Upper lobe of left lung (tissue), 6 donors: Measurements from ENCODE around the gene SCFD2. TPM values are rescaled to one million over a fixed set of nuclear protein-coding genes. Genes with fewer than 3 reads are reported as not detected.

ENCODE experiments used
- ATAC-seq, 2 donors: fragments of 200-7000 bp; cut with Tn5 transposase; one replicate each; pipeline ENCODE4 v1.9.1; 2022; ENCODE audit warnings: mild to moderate bottlenecking in 2 of 2, moderate library complexity in 2 of 2; ENCODE audit not compliant: low FRiP score in 2 of 2
- DNase-seq, 2 donors: peaks; one replicate each; pipeline ENCODE4 v3.0.0-alpha.2; 2019 to 2020
- H3K27ac ChIP-seq, 4 donors: fragments of 200-600 bp; sonication (generic); one replicate each; pipeline ENCODE4 v1.5.1; 2016 to 2019
- H3K27me3 ChIP-seq, 4 donors: fragments of 200-600 bp; sonication (generic); one replicate each; pipeline ENCODE4 v1.5.1; 2017 to 2019
- H3K36me3 ChIP-seq, 4 donors: fragments of 200-600 bp; sonication (generic); one replicate each; pipeline ENCODE4 v1.5.1; 2016 to 2019
- H3K4me1 ChIP-seq, 4 donors: fragments of 200-600 bp; sonication (generic); one replicate each; pipeline ENCODE4 v1.5.1; 2018 to 2019
- H3K4me3 ChIP-seq, 4 donors: fragments of 200-600 bp; sonication (generic); one replicate each; pipeline ENCODE4 v1.5.1; 2017 to 2019; ENCODE audit warnings: mild to moderate bottlenecking in 2 of 4, moderate library complexity in 1 of 4
- H3K9me3 ChIP-seq, 4 donors: fragments of 200-600 bp; sonication (generic); one replicate each; pipeline ENCODE4 v1.5.1; 2018 to 2019
- CTCF ChIP-seq, 6 experiments: fragments of 450-650 bp in 4 of 6; fragments of 200-600 bp in 2 of 6; sonication (generic) in 2 of 6; IDR thresholded peaks; one replicate each; pipeline ENCODE4 v1.5.1; 2016 to 2019; ENCODE audit warnings: antibody characterized with exemption in 6 of 6
- EP300 ChIP-seq, 4 donors: sonication (generic); formaldehyde crosslinking; IDR thresholded peaks; one replicate each; pipeline ENCODE4 v1.5.1; 2017; ENCODE audit warnings: antibody characterized with exemption in 4 of 4, control low read depth in 2 of 4
- POLR2A ChIP-seq, 4 donors: fragments of 450-650 bp; IDR thresholded peaks; one replicate each; pipeline ENCODE4 v1.5.1; 2016 to 2017; ENCODE audit warnings: antibody characterized with exemption in 4 of 4, mild to moderate bottlenecking in 2 of 4
- POLR2AphosphoS5 ChIP-seq, 2 donors: sonication (generic); formaldehyde crosslinking; IDR thresholded peaks; one replicate each; pipeline ENCODE4 v1.5.1; 2017; ENCODE audit warnings: antibody characterized with exemption in 2 of 2
- WGBS, 2 donors: methylation state at CpG; one replicate each; pipeline ENCODE4 v1.1.5; 2017 to 2018; 5-methylcytosine and 5-hydroxymethylcytosine counted together
- total RNA-seq, 6 donors: library from RNA; depleted of rRNA in 4 of 6; stranded (reverse); fragments of >200 nt in 4 of 6; gene quantifications; one replicate each; pipeline versions ENCODE4 v1.1.0 to v1.2.1, GENCODE V29; 2016 to 2021
- donor health status: DM: no; HTN: no; CAD: no; lungs with moderate emphysema.
- donor health status: DM: no; HTN: yes; CAD: no; lungs with severe emphysema.

SCFD2 gene
- total RNA-seq, 6 donors from 2014 or later = 15.2 to 33.5 (median 20.0) TPM

GRCh38 chr4:52915730-52916300, 450.0 kb downstream of the SCFD2 start:
- Histone ChIP-seq H3K4me1 (peaks cover 0 to 6% (median 1%) of the 10 kb centered on the region in 4 donors), H3K4me3 (no peak overlapping the region), H3K27me3 (no peaks in the 10 kb centered on the region), H3K27ac (no peak overlapping the region), H3K36me3 (no peaks in the 10 kb centered on the region), H3K9me3 (no peaks in the 10 kb centered on the region)
- TF ChIP-seq CTCF (IDR thresholded peaks at IDR 0.05) (no peak), EP300 (IDR thresholded peaks at IDR 0.05) (no peak), POLR2AphosphoS5 (IDR thresholded peaks at IDR 0.05) (no peak), POLR2A (IDR thresholded peaks at IDR 0.05) (no peak)
- no peak for ATAC-seq
- 89 to 94% methylated on average over 6 of the region's 6 CpGs for WGBS, 2 donors
- no peak for DNase-seq

GRCh38 chr4:52915191-52915590, 450.7 kb downstream of the SCFD2 start:
- peaks cover 0 to 6% (median 1%) of the 10 kb centered on the region in 4 donors for H3K4me1 ChIP-seq
- DNase-seq (no peak), ATAC-seq (no peak)
- no peaks in the 10 kb centered on the region for H3K9me3 ChIP-seq
- H3K27ac ChIP-seq = no peak overlapping the region
- TF ChIP-seq POLR2AphosphoS5 (IDR thresholded peaks at IDR 0.05) = no peak
- TF ChIP-seq CTCF (IDR thresholded peaks at IDR 0.05) = no peak
- no peak for TF ChIP-seq EP300 (IDR thresholded peaks at IDR 0.05)
- TF ChIP-seq POLR2A (IDR thresholded peaks at IDR 0.05) = no peak
- no peak overlapping the region for H3K4me3 ChIP-seq
- H3K36me3 ChIP-seq = no peaks in the 10 kb centered on the region
- H3K27me3 ChIP-seq = no peaks in the 10 kb centered on the region

GRCh38 chr4:52914051-52914605, 451.7 kb downstream of the SCFD2 start:
- no peak overlapping the region for H3K27ac ChIP-seq
- peak in 1 of 2 donors; percentile 19 for ATAC-seq

GRCh38 chr4:52912608-52913007, 453.3 kb downstream of the SCFD2 start:
- H3K4me1 ChIP-seq = peaks cover 0 to 6% (median 1%) of the 10 kb centered on the region in 4 donors
- H3K4me3 ChIP-seq = no peak overlapping the region
- ATAC-seq (no peak), DNase-seq (no peak)
- TF ChIP-seq EP300 (IDR thresholded peaks at IDR 0.05) = no peak
- TF ChIP-seq POLR2A (IDR thresholded peaks at IDR 0.05) = no peak
- TF ChIP-seq CTCF (IDR thresholded peaks at IDR 0.05) = no peak
- no peak for TF ChIP-seq POLR2AphosphoS5 (IDR thresholded peaks at IDR 0.05)
- no peak overlapping the region for H3K27ac ChIP-seq
- no peaks in the 10 kb centered on the region for H3K9me3 ChIP-seq
- no peaks in the 10 kb centered on the region for H3K27me3 ChIP-seq
- H3K36me3 ChIP-seq = no peaks in the 10 kb centered on the region
- WGBS, 2 donors = 92 to 94% methylated on average over 2 of the region's 2 CpGs

More at GRCh38 chr4:52914051-52914605, 451.7 kb downstream of the SCFD2 start:
- Histone ChIP-seq H3K4me3 (no peak overlapping the region), H3K9me3 (no peaks in the 10 kb centered on the region), H3K27me3 (no peaks in the 10 kb centered on the region), H3K4me1 (peaks cover 0 to 6% (median 1%) of the 10 kb centered on the region in 4 donors), H3K36me3 (no peaks in the 10 kb centered on the region)
- 47 to 68% methylated on average over 2 to 3 of the region's 3 CpGs for WGBS, 2 donors
- TF ChIP-seq POLR2A (IDR thresholded peaks at IDR 0.05) (no peak), CTCF (IDR thresholded peaks at IDR 0.05) (no peak), POLR2AphosphoS5 (IDR thresholded peaks at IDR 0.05) (no peak), EP300 (IDR thresholded peaks at IDR 0.05) (no peak)
- no peak for DNase-seq
